Right lobe of liver (tissue), 6 donors: ENCODE results near the gene RPSA. TPM values are rescaled to one million over a fixed set of nuclear protein-coding genes. Genes with fewer than 3 reads are reported as not detected.
"Not testable (repeated sequence)": the region's sequence is repeated elsewhere in the genome, so short reads cannot be mapped to it uniquely, and the experiment has no call there.

Source experiments
- ATAC-seq, 4 donors: fragments of 200-7000 bp; cut with Tn5 transposase; one replicate each; pipeline ENCODE4 v1.9.1; 2020; ENCODE audit warnings: mild to moderate bottlenecking in 4 of 4, moderate library complexity in 4 of 4
- DNase-seq, 3 donors: peaks; one replicate each; pipeline ENCODE4 v3.0.0-alpha.2; 2020
- H3K27ac ChIP-seq, 3 donors: fragments of 200-600 bp; one replicate each; pipeline ENCODE4 v1.8.0; 2022
- H3K27me3 ChIP-seq, 2 donors: fragments of 200-600 bp; one replicate each; pipeline ENCODE4 v1.8.0; 2022
- H3K36me3 ChIP-seq, 4 donors: fragments of 200-600 bp; sonication (generic) in 1 of 4; one replicate each; pipeline versions ENCODE4 v1.5.1 to v1.8.0; 2017 to 2022; ENCODE audit warnings: control low read depth in 1 of 4
- H3K4me1 ChIP-seq, 4 donors: fragments of 200-600 bp; sonication (generic) in 1 of 4; one replicate each; pipeline versions ENCODE4 v1.5.1 to v1.8.0; 2017 to 2022; ENCODE audit warnings: control low read depth in 1 of 4
- H3K4me3 ChIP-seq, 3 donors: fragments of 200-600 bp; one replicate each; pipeline ENCODE4 v1.8.0; 2022
- H3K9me3 ChIP-seq, 4 donors: fragments of 200-600 bp; sonication (generic) in 1 of 4; one replicate each; pipeline versions ENCODE4 v1.5.1 to v1.8.0; 2017 to 2022; ENCODE audit warnings: control low read depth in 1 of 4
- POLR2A ChIP-seq: fragments of 450-650 bp; IDR thresholded peaks from one replicate; pipeline ENCODE4 v1.6.1; 2017; ENCODE audit warnings: antibody characterized with exemption, mild to moderate bottlenecking
- WGBS: methylation state at CpG from one replicate; pipeline ENCODE4 v1.1.6; 2018; ENCODE audit warnings: low coverage, low lambda C conversion rate; ENCODE audit not compliant: insufficient coverage; ENCODE audit errors: missing lambda C conversion rate; 5-methylcytosine and 5-hydroxymethylcytosine counted together
- intact Hi-C, 2 donors: fragments of 100-400 bp; cut with DNase I; formaldehyde crosslinking; loops; one replicate each; pipeline versions ENCODE4 v1.11.2 to v1.14.1; 2022
- small RNA-seq, 2 experiments: library from RNA; depleted of rRNA; stranded (forward); fragments of <200 nt; gene quantifications; one replicate each; pipeline ENCODE3, GENCODE V24; 2016
- total RNA-seq, 6 experiments: library from RNA; depleted of rRNA in 2 of 6; stranded (reverse); fragments of >200 nt in 2 of 6; fragmentation: NEBNext Ultra II Directional in 3 of 6; extraction: Animal tissue kit (Norgen Biotek cat#: 25700) in 3 of 6; gene quantifications; one replicate each; pipeline versions ENCODE4 v1.1.0 to v1.2.4, GENCODE V29; 2016 to 2023
- TF ChIP-seq, protein P1 (sequence below), 4 donors: fragments of 200-600 bp in 3 of 4; fragments of 450-650 bp in 1 of 4; IDR thresholded peaks; one replicate each; pipeline versions ENCODE4 v1.5.1 to v1.8.0; 2016 to 2022; ENCODE audit warnings: antibody characterized with exemption in 4 of 4, mild to moderate bottlenecking in 2 of 4
- donor health status: DM: no; HTN: yes; CAD: no.
- donor health status: DM: no; HTN: no; CAD: no.
- donor health status: DM: no; HTN: no; CAD: no.
- donor health status: DM: no; HTN: yes; CAD: no.
- donor health status: DM: no; HTN: yes; CAD: no.

The RPSA gene
- total RNA-seq, 6 experiments from 2014 or later = 209 to 448 (median 268) TPM

DNA sequence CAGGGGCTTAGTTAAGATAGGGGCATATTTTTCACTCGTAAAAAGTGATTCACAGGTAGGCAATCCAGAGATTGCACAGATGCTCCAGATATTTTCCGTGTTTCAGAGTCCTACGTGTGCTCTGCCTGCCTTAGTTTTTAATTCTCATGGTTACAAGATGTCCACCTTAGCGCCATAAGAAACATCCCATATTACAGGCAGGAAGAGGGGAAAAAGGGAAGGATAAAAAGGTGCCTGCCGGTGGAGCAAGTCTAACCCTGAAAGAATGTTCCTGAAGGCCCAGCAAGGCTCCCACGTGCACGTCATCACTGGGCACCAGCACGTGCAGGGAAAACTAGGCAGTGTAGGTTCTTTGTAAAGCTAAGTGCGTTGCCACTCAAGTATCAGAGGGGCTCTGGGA lies 50.8 kb downstream of the RPSA start:
- no peaks in the 10 kb centered on the region for H3K4me1 ChIP-seq
- 73% methylated on average over 8 of the region's 9 CpGs for WGBS
- ATAC-seq (no peak), DNase-seq (no peak)
- no peaks in the 10 kb centered on the region for H3K36me3 ChIP-seq
- H3K4me3 ChIP-seq = no peak overlapping the region
- H3K27me3 ChIP-seq = no peaks in the 10 kb centered on the region
- TF ChIP-seq POLR2A = no peak
- TF ChIP-seq, protein P1, sequence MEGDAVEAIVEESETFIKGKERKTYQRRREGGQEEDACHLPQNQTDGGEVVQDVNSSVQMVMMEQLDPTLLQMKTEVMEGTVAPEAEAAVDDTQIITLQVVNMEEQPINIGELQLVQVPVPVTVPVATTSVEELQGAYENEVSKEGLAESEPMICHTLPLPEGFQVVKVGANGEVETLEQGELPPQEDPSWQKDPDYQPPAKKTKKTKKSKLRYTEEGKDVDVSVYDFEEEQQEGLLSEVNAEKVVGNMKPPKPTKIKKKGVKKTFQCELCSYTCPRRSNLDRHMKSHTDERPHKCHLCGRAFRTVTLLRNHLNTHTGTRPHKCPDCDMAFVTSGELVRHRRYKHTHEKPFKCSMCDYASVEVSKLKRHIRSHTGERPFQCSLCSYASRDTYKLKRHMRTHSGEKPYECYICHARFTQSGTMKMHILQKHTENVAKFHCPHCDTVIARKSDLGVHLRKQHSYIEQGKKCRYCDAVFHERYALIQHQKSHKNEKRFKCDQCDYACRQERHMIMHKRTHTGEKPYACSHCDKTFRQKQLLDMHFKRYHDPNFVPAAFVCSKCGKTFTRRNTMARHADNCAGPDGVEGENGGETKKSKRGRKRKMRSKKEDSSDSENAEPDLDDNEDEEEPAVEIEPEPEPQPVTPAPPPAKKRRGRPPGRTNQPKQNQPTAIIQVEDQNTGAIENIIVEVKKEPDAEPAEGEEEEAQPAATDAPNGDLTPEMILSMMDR (IDR thresholded peaks at IDR 0.05) = no peak
- H3K9me3 ChIP-seq = no peaks in the 10 kb centered on the region
- no peak overlapping the region for H3K27ac ChIP-seq
- intact Hi-C loops = no loop called here

DNA sequence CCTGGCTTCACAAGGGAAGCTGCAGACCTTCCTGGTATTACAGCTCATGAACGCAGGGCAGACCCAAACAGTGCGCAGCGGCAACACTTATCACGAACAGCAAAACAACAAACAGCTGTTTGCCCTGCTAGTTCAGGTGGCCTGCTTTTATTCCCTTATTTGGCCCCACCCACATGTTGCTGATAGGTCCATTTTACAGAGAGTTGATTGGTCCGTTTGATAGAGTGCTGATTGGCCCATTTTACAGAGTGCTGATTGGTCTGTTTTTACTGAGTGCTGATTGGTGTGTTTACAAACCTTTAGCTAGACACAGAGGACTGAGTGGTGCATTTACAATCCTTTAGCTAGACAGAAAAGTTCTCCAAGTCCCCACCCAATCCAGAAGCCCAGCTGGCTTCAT lies 52.1 kb downstream of the RPSA start:
- DNase-seq, intact Hi-C loops, H3K4me3 ChIP-seq, H3K36me3 ChIP-seq, H3K4me1 ChIP-seq, ATAC-seq, H3K27ac ChIP-seq, H3K27me3 ChIP-seq, H3K9me3 ChIP-seq: not testable (repeated sequence)
- WGBS = 57% methylated on average over 3 of the region's 5 CpGs

DNA sequence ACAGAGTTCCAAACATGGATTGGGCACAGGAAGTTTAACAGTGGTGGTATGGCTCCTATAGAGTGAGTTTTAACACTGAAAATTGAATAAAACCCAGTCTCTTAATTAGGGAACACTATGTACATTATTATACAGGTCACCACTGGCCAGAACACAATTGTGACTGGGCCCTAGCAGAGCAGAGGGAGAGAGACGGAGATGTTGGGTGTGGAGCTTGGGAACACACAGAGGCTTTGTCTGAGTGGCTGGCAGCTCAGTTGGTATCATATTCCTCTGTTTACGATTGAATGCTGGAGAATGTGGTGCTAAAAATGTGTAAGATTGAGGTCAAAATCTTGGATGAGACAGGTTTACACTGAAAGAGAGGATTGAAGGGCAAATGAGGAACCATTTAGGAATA lies 54.2 kb downstream of the RPSA start:
- TF ChIP-seq, protein P1 (IDR thresholded peaks at IDR 0.05) = no peak
- Histone ChIP-seq H3K4me1 (no peaks in the 10 kb centered on the region), H3K9me3 (no peaks in the 10 kb centered on the region), H3K27me3 (no peaks in the 10 kb centered on the region), H3K36me3 (no peaks in the 10 kb centered on the region), H3K4me3 (no peak overlapping the region), H3K27ac (no peak overlapping the region)
- no peak for DNase-seq
- intact Hi-C loops = no loop called here
- ATAC-seq = no peak
- WGBS = 60% methylated on average over 2 of the region's 2 CpGs

Small RNAs within 50 kb of the gene (small RNA-seq; reads per million reads assigned to genes)
- gene SNORA6 (0 reads per million in 2 experiments), gene SNORA62 (0 reads per million in 2 experiments)

Other genes with a start within 250 kb of the RPSA start
- gene XIRP1, start 214.1 kb upstream of the RPSA start, total RNA-seq = under 1 TPM in 5 of 6 experiments, not detected in 1; 0.05 to 0.43 (median 0.07) TPM
- gene CX3CR1, start 126.7 kb upstream of the RPSA start, total RNA-seq = 1 to 10 TPM in 1 of 6 experiments, under 1 TPM in 4, not detected in 1; 0.25 to 1.8 (median 0.72) TPM
- not detected for gene CCR8, start 77.0 kb upstream of the RPSA start, total RNA-seq
- 10 to 100 TPM; 20.9 to 36.7 (median 23.6) TPM for gene SLC25A38, start 23.4 kb upstream of the RPSA start, total RNA-seq
- not detected for gene MOBP, start 61.0 kb downstream of the RPSA start, total RNA-seq